HG03571 (cell line): Measurements from ENCODE around the gene BCAS3.

Experiments
- ATAC-seq: cut with Tn5 transposase; IDR thresholded peaks from one replicate; pipeline ENCODE4 v1.9.1; 2021; ENCODE audit not compliant: unreplicated experiment

BCAS3 gene

DNA sequence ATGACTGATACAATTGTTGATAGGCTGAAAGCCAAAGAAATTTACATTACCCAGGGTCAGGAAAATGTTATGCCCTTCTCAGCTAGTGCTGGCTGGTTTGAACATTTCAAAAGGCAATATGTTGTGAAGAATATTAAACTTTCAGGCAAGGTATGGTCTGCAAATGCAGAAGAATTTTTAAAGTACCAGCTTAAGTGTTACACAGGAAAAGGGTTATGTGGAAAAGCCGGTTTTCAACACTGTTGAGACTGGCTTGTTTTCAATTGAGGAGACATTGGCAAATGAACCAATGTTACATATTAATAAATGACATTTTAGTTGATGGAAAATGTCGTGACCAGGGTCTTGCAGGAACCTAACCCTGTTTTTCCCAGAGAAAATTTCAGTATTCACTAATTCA is 506.1 kb downstream of the BCAS3 start:
- no peak for ATAC-seq

GRCh38 chr17:61185385-61185784 is 507.7 kb downstream of the BCAS3 start:
- ATAC-seq, result no peak

DNA sequence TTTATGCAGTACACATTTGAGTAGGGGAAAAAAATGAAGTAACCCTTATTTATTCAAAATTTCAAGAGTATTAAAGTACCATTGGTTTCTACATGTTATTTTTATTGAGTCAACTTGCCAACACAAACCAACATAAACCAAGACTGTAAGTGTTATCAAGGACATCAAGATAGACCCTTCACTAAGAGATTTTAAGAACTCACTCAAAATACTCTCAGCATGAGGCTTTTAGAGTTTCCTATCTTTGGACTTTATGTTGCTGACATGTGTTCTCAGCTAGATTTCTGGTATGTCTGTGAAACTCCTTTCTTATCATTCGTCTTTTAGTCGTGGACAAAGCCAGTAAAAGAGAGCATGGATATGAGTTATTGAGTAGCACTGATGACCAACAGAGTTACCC is 509.4 kb downstream of the BCAS3 start:
- ATAC-seq, result no peak

DNA sequence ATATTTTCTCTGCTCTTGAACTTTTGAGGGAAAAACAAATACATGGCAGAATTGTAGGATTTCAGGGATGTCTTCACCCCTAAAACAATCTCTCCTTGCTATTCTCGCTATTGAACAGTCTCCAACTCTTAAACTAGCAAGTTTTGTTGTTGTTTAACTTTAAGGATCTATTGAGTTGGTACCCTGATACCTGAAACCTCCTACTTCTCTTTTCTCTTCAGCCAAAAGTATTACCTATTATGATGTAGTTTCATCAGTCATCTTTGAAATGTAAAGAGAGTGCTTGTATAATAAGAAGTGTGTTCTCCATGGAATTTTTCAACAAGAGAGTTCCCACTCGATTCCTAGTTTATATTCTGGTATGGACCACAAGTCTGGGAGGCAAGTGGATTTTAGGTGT is 510.4 kb downstream of the BCAS3 start:
- ATAC-seq, result no peak

- ATAC-seq, result no peak
These were observed 512.3 kb downstream of the BCAS3 start for GRCh38 chr17:61189968-61190367.

DNA sequence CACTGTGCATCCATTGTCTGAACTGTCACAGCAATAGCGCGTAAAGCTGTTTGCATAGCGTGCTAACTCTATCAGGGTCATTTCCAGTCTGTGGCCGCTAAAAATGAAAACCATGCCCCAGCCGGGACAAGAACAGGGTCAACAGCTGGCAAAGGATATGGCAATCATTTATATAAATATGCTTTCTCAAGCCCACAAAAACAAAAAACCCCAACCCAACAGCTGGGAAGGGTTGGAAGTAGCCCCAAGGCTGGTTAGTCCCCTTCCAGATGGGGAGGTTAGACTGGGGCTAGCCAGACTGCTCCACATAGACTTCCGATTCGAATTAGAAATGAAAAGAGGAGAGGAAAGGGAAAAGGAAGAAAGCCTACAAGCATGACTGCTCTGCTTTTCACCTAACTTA is 518.7 kb downstream of the BCAS3 start:
- no peak for ATAC-seq

DNA sequence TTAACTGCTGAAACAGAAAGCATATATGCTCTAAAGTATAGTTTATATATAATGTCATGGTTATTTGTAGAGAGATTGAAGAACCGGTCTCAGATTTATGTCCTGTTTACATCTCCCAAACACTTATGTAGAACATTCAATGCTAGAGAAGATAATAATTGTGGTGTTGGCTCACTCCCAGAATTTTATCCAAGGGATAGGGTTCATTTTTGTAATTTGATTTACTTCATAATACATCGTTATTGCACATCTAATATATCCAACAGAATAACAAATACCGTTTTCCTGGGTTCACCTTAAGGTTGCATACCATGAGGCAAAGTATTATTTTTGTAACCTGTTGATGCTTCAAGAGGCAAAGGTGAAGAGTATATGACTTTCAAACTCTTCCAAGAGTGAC is 519.1 kb downstream of the BCAS3 start:
- no peak for ATAC-seq

DNA sequence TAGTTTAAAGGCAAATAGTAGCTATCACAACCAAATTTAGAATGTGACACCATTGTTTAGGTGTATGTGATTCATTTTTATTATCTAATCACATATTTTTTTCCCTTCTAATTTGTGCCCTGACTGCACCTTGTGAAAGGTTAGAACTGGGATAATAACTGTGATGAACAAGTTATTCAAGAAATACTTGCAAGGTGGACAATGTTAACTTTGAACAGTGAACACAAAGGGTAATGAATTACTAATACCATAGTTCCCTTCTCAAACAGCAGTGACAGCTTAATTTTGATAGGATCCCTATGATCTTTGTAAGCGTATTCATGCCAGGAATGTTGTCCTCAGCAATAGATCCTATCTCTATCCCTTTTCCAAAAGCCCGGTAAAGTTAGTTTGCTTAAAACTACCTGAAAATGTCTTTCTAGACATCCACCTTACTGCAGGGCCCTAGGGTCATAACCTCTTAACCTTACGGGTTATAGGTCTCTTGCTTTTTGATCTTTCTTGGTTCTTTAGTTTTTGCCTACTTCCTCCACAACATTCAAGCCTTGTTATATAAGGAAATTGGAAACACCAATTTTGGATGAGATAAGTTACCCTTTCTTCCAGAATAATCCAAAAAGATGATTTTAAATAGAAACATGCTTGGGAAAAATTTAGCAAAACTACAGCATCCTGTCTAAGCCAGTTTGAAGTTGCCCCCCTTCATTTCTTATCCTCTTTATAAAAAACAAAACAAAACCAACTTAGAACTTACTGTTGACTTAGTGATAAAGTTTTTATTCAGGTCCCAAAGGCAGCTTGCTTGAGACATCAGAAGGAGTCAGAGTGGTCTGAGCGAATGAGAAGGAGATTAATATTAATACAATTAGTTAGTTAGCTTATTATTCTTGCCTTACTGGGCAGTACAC is 522.0 kb downstream of the BCAS3 start:
- no peak for ATAC-seq

DNA sequence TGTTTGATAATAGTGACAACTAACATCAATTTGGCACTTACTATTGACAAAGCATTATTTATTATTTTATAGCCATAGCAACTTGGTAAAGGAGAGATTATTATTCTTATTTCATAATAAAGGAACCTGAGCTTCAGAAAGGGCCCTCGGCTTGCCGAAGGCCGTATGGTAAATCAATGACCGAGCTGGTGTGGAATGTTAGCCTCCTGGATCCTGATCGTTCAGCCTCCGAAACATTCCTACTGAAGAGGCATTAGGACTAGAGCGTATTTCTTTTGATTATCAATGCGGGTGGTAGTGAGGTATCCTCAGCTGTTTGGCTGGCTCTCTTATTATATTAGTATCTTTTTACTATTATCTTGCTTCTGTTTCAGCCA is 522.7 kb downstream of the BCAS3 start:
- ATAC-seq, result no peak

- ATAC-seq, result no peak
These were observed 523.6 kb downstream of the BCAS3 start for GRCh38 chr17:61201211-61201610.

DNA sequence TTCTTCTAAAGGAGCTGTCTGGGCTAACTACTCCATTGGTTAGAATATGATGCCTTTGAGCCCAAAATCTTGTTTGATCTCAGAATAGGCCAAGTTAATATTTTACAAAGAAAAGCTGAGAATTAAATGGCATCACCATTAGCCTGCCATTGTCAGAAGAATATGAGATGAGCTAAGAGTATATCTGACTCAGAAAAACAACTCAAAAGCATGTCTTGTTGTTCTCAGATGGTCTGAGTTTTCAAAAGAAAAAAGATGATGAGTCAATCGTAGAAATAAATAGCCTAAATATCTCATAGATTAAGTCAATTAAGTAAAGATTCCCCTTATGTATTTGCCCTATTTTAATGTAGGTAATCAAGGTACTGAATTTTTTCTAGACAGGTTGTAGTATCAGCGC is 524.9 kb downstream of the BCAS3 start:
- ATAC-seq, result no peak

- no peak for ATAC-seq
These were observed 526.0 kb downstream of the BCAS3 start for GRCh38 chr17:61203671-61204131.

DNA sequence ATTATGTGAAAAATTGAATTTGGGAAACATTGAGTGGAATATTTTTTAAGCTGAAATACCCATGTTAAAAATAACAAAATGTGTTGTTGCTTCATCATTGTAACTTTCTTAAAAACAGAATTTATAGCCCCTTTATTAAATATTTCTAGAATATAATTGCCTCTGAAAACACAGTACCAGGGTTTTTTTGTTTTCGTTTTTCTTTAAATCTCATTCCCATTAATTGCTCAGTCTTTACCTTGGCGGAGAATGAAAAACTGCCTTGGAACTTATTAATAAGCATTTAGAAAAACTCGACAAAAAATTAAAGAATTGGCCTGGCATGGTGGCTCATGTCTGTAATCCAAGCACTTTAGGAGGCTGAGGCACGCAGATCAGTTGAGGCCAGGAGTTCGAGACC is 526.8 kb downstream of the BCAS3 start:
- no peak for ATAC-seq

- ATAC-seq, result no peak
These were observed 527.8 kb downstream of the BCAS3 start for GRCh38 chr17:61205401-61205800.

DNA sequence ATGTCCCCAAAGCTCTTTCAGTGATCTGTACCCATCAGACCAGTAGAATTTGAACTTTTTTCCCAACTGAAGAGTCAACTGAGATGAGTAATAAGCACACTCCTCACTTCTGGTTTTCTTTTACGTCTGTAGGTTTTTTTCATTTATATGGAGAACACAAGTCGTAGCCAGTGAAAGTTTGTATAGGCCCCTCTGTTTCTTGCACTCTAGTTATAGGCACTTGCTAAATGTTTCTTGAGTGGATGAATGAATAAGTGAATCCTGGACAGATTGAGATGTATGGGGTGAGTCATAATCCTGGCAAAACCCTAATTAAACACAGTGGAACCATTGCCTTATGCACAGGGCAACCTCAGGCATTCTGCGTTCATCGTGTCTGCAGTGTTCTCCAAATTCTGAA is 528.3 kb downstream of the BCAS3 start:
- ATAC-seq, result no peak

DNA sequence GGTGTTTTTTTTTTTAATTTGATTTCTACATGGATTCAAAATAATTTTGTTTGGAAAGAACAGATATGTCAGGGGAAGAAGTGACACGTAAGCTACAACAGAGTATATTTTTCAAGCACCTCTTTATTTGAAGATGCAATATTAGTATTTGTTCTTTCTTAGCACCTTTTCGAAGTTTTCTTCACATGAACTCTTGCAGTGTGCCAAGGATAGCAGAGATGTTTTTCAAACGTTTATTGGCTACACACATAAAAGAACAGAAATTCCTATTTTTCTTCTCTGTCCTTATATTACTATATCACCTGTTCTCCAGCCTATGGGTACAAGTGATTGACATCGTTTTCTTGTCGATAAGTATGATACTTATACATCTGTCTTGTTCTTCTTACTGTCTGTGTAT is 529.3 kb downstream of the BCAS3 start:
- no peak for ATAC-seq

- no peak for ATAC-seq
These were observed 530.9 kb downstream of the BCAS3 start for GRCh38 chr17:61208301-61209105.

DNA sequence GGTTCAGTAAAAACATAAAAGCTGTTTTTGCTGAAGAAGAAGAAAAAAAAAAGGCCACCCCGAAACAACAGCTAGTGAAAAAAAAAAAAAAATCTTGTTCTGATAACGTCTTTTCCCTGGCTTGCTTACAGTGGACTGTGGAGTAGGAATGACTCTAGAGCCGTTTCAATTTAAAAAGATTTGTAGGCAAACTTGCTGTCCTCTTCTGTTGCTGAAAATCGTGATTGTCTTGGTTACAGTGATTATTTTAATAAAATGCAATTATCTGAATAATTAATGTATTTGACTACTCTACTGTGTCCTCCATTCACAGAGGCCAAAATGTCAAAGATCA is 531.4 kb downstream of the BCAS3 start:
- ATAC-seq, result no peak

DNA sequence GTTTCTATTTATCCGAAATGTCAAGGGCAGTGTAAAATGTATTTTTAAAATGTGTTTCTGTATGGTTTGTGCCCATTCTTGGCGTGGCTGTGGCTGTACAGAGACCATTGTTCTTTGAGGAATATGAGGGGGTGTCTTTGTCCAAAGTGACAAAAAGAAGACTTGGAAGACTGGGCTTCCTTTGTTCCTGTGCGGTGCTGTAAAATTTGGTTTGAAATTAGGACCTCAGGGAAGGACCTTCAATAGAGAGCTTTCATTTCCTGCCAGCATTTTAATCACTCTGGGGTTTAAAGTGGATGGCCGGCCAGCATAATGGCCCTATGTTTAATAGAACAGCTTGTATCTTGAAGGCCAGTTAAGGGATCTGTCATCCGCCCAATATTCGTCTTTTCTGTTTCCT is 531.9 kb downstream of the BCAS3 start:
- ATAC-seq, result no peak

DNA sequence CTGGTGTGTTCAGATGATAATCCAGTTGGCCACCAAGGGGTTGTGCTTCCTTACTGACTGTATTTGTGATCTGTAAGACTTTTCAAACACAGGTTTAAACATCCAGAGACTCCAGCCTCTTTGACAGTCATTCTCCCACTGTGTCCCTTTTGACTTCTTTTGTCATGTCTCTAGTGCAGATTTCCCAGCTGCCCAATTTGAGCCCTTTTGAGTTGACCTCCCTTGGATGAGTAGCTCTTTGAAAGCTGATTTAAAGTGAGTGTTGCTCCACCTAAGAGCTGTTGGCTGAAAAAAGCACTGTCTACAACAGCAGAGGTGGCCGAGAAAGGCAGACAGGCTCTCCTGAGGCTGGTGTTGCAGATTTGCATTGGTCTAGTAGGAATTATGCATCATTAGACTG is 533.6 kb downstream of the BCAS3 start:
- ATAC-seq, result no peak

DNA sequence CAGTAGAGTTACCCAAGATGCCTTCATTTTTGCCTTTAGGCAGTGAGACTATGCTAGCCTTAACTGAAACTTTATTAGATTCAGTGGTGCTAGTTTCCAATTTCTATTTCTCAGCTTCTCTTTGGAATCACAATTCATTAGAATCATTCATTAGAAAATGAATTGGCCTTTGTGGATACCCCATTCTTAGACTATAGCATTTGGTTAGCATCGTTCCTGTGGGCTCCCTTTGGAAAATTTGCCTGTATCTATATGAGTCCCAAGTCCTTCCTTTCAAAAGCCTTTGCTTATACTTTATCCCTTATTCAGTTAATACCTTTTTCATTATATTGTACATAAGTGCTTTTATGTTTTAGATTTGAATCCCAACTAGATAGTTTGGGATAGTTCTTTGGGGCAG is 535.0 kb downstream of the BCAS3 start:
- ATAC-seq, result no peak

GRCh38 chr17:61214753-61215152 is 537.1 kb downstream of the BCAS3 start:
- ATAC-seq, result no peak
